Endothelial cell of umbilical vein (primary cell): ENCODE measurements around the gene MAP2K5. TPM values are rescaled to one million over a fixed set of nuclear protein-coding genes. Genes with fewer than 3 reads are reported as not detected.

Source experiments
- BruUV-seq: library from RNA; stranded (reverse); fragments of 400-500 nt; replicated peaks from 2 replicates; lab custom pipeline; 2021; lab: Mats Ljungman, UMichigan
- CTCF ChIA-PET: fragments of 300-600, 350-600 bp; sonication (Branson Sonifier 250); formaldehyde crosslinking; loops from one replicate; lab custom pipeline; 2021; ENCODE audit warnings: antibody characterized with exemption, inconsistent platforms; lab: Charles Lee
- POLR2A ChIA-PET: fragments of 300-600, 350-600 bp; sonication (Branson Sonifier 250); formaldehyde crosslinking; loops from one replicate; lab custom pipeline; 2021; ENCODE audit warnings: antibody characterized with exemption, inconsistent platforms; lab: Charles Lee
- DNase-seq: peaks from one replicate; pipeline ENCODE4 v3.0.0-alpha.2; 2011; ENCODE audit warnings: low read depth, low spot score
- FAIRE-seq: peaks from 2 replicates; lab custom pipeline; 2011; peaks lifted over from hg19 to GRCh38; lab: Jason Lieb, UNC
- H2AFZ ChIP-seq: 2 replicates; pipeline ENCODE4 v1.6.0; 2012; ENCODE audit warnings: low read depth, low read length, control low read depth, inconsistent platforms
- H3K27ac ChIP-seq: 2 replicates; pipeline ENCODE4 v1.5.1; 2011; ENCODE audit warnings: low read depth, mild to moderate bottlenecking, control low read depth, low read length, moderate library complexity; ENCODE audit not compliant: insufficient read depth
- H3K27me3 ChIP-seq, 2 experiments: 2 replicates each; pipeline versions ENCODE4 v1.6.0 to v1.6.1; 2011; ENCODE audit warnings: low read length in 2 of 2, mixed read lengths in 1 of 2; ENCODE audit not compliant: control insufficient read depth in 2 of 2, insufficient read depth in 2 of 2
- H3K36me3 ChIP-seq, 2 experiments: 2 replicates in 1 of 2; 3 replicates in 1 of 2; pipeline ENCODE4 v1.5.1; 2011; ENCODE audit warnings: low read length in 2 of 2, mild to moderate bottlenecking in 1 of 2, moderate library complexity in 1 of 2; ENCODE audit not compliant: control insufficient read depth in 2 of 2, insufficient read depth in 2 of 2; ENCODE audit errors: extremely low read depth in 1 of 2
- H3K4me1 ChIP-seq: 3 replicates; pipeline ENCODE4 v1.5.1; 2011; ENCODE audit warnings: mild to moderate bottlenecking, low read length; ENCODE audit not compliant: control insufficient read depth, insufficient read depth; ENCODE audit errors: extremely low read depth
- H3K4me2 ChIP-seq: 2 replicates; pipeline ENCODE4 v1.6.1; 2011; ENCODE audit warnings: low read length, control low read depth, mixed read lengths; ENCODE audit not compliant: insufficient read depth
- H3K4me3 ChIP-seq, 3 experiments: fragments of 200-600 bp in 1 of 3; sonication (generic), shearing (Covaris generic) in 1 of 3; replicated peaks in 1 of 3; 2 replicates each; pipeline ENCODE4 v1.5.1; 2011 to 2016; ENCODE audit warnings: control low read depth in 3 of 3, low read length in 3 of 3, mild to moderate bottlenecking in 2 of 3, inconsistent platforms in 1 of 3, low read depth in 1 of 3, moderate library complexity in 1 of 3; ENCODE audit not compliant: insufficient read depth in 1 of 3
- H3K79me2 ChIP-seq: 2 replicates; pipeline ENCODE4 v1.6.0; 2012; ENCODE audit warnings: low read length, inconsistent platforms; ENCODE audit not compliant: control insufficient read depth, insufficient read depth
- H3K9ac ChIP-seq: replicated peaks from 2 replicates; pipeline ENCODE3; 2011; ENCODE audit warnings: low read length, control low read depth; ENCODE audit not compliant: insufficient read depth; ENCODE audit errors: extremely low read depth
- H3K9me1 ChIP-seq: replicated peaks from 3 replicates; pipeline ENCODE4 v1.6.0; 2011; ENCODE audit warnings: mild to moderate bottlenecking, low read length; ENCODE audit not compliant: control insufficient read depth, insufficient read depth; ENCODE audit errors: extremely low read depth
- H3K9me3 ChIP-seq: replicated peaks from 2 replicates; pipeline ENCODE4 v1.5.1; 2012; ENCODE audit warnings: low read length, inconsistent platforms; ENCODE audit not compliant: control insufficient read depth, insufficient read depth
- H4K20me1 ChIP-seq: replicated peaks from 2 replicates; pipeline ENCODE3; 2011; ENCODE audit warnings: mild to moderate bottlenecking, low read length; ENCODE audit not compliant: control insufficient read depth, insufficient read depth; ENCODE audit errors: extremely low read depth
- CTCF ChIP-seq, 2 donors: IDR thresholded peaks; 1 replicate in 1 of 2; 2 replicates in 1 of 2; pipeline ENCODE4 v1.5.1; 2011; ENCODE audit warnings: low read length in 2 of 2, mild to moderate bottlenecking in 2 of 2, moderate library complexity in 2 of 2, control low read depth in 1 of 2, inconsistent platforms in 1 of 2, low read depth in 1 of 2; ENCODE audit not compliant: insufficient read depth in 1 of 2; ENCODE audit errors: extremely low read depth in 1 of 2
- EZH2 ChIP-seq: IDR thresholded peaks from 2 replicates; pipeline ENCODE4 v1.6.1; 2012; ENCODE audit warnings: borderline replicate concordance, low read depth, mild to moderate bottlenecking, moderate library complexity, low read length, inconsistent platforms; ENCODE audit not compliant: severe bottlenecking
- FOS ChIP-seq: IDR thresholded peaks from 2 replicates; pipeline ENCODE4 v1.6.1; 2011; ENCODE audit warnings: mild to moderate bottlenecking, low read length, moderate library complexity, borderline replicate concordance; ENCODE audit not compliant: insufficient read depth
- GATA2 ChIP-seq: IDR thresholded peaks from 2 replicates; pipeline ENCODE4 v1.7.0; 2011; ENCODE audit warnings: low read depth, mild to moderate bottlenecking, moderate library complexity, mixed read lengths, low read length; ENCODE audit not compliant: insufficient read length, insufficient read depth
- JUN ChIP-seq: IDR thresholded peaks from 2 replicates; pipeline ENCODE4 v1.6.1; 2011; ENCODE audit warnings: borderline replicate concordance, low read depth; ENCODE audit not compliant: insufficient read length, insufficient read depth
- MAX ChIP-seq: IDR thresholded peaks from 2 replicates; pipeline ENCODE4 v1.6.1; 2011; ENCODE audit not compliant: insufficient read depth, insufficient read length
- MYC ChIP-seq: IDR thresholded peaks from one replicate; pipeline ENCODE4 v1.6.1; 2011; ENCODE audit warnings: mild to moderate bottlenecking, low read depth, low read length
- POLR2A ChIP-seq: IDR thresholded peaks from 2 replicates; pipeline ENCODE4 v1.6.1; 2012; ENCODE audit warnings: low read depth, mild to moderate bottlenecking, control low read depth, low read length
- POLR2AphosphoS5 ChIP-seq: IDR thresholded peaks from 2 replicates; pipeline ENCODE4 v1.6.1; 2012; ENCODE audit warnings: low read depth, mild to moderate bottlenecking, control low read depth, low read length, moderate library complexity; ENCODE audit not compliant: insufficient read depth
- dilution Hi-C: fragments of 300-500 bp; cut with MboI; formaldehyde crosslinking; loops from one replicate; pipeline ENCODE4 v1.15.0; 2019; ENCODE audit warnings: low sequenced_read_pairs; ENCODE audit not compliant: extremely low pct_ligation_motif_present
- intact Hi-C: fragments of 100-400 bp; cut with micrococcal nuclease; formaldehyde crosslinking; loops from one replicate; pipeline ENCODE4 v1.10.0; 2022
- polyA plus RNA-seq, 4 experiments: library from polyadenylated mRNA; depleted of rRNA in 3 of 4; stranded (reverse) in 3 of 4; unstranded in 1 of 4; fragments of >200 nt; gene quantifications; 2 replicates each; pipeline versions ENCODE4 v1.2.1 to v1.2.3, GENCODE V29; 2011 to 2012; ENCODE audit warnings: missing spikeins in 1 of 4
- total RNA-seq: library from RNA; stranded (reverse); gene quantifications from 2 replicates; pipeline ENCODE4 v1.2.3, GENCODE V29; 2021

MAP2K5 gene
- total and polyA plus RNA-seq, 2 donors (not counting 3 experiments of a cell fraction or from before 2014, with no cell fraction given): 4.9 to 24.7 TPM

GRCh38 chr15:67776600-67776999 lies 234.1 kb downstream of the MAP2K5 start:
- Histone ChIP-seq H2AFZ (no peak overlapping the region), H3K4me3 (no peak overlapping the region), H3K36me3 (no peaks in the 10 kb centered on the region), H3K9me3 (no peaks in the 10 kb centered on the region), H3K9me1 (no peaks in the 10 kb centered on the region), H3K9ac (no peak overlapping the region), H3K4me1 (no peaks in the 10 kb centered on the region), H3K27ac (no peak overlapping the region), H3K4me2 (no peak overlapping the region), H3K27me3 (no peaks in the 10 kb centered on the region), H3K79me2 (no peaks in the 10 kb centered on the region), H4K20me1 (no peaks in the 10 kb centered on the region)
- POLR2A ChIA-PET: no interaction called here
- no TSS peak for BruUV-seq
- DNase-seq (no peak), FAIRE-seq (no peak)
- no peak for TF ChIP-seq POLR2A
- no peak for TF ChIP-seq CTCF (IDR thresholded peaks at IDR 0.05; ENCODE audit: extremely low read depth in 1 of 2, insufficient read depth in 1 of 2, low read depth in 1 of 2, low read length in 2 of 2)
- no peak for TF ChIP-seq FOS
- TF ChIP-seq MAX: no peak
- no peak for TF ChIP-seq GATA2
- no peak for TF ChIP-seq JUN
- TF ChIP-seq EZH2: no peak
- TF ChIP-seq MYC: no peak
- no peak for TF ChIP-seq POLR2AphosphoS5
- intact Hi-C loops (no loop called here), dilution Hi-C loops (no loop called here)
- CTCF ChIA-PET: interaction anchor here (1.3 kb wide), 1 partner anchor 9 kb away, joined by 4 read pairs; no protein-coding TSS in a partner anchor
